OCI-LY1 (cell line): ENCODE measurements around the gene SLC44A2.

Experiments used
- H2AFZ ChIP-seq: fragments of 200-600 bp; sonication (generic), shearing (Covaris generic); 2 replicates; pipeline ENCODE4 v1.6.0; 2014; ENCODE audit warnings: antibody characterized with exemption, mild to moderate bottlenecking, low read length
- H3F3A ChIP-seq: fragments of 200-600 bp; sonication (generic), shearing (Covaris generic); 2 replicates; pipeline ENCODE4 v1.6.0; 2014; ENCODE audit warnings: mild to moderate bottlenecking, antibody characterized with exemption, low read length, moderate library complexity; ENCODE audit not compliant: insufficient read depth
- H3K27ac ChIP-seq: fragments of 200-600 bp; sonication (generic); 2 replicates; pipeline ENCODE4 v1.5.1; 2014; ENCODE audit warnings: low read length, mixed run types, mild to moderate bottlenecking, low read depth; ENCODE audit not compliant: poor library complexity, severe bottlenecking
- H3K27me3 ChIP-seq: fragments of 200-600 bp; sonication (generic); 2 replicates; pipeline ENCODE4 v1.6.0; 2014; ENCODE audit warnings: antibody characterized with exemption, mild to moderate bottlenecking, low read length, moderate library complexity; ENCODE audit not compliant: insufficient read depth
- H3K36me3 ChIP-seq: fragments of 200-600 bp; sonication (generic); 2 replicates; pipeline ENCODE4 v1.6.1; 2014; ENCODE audit warnings: mild to moderate bottlenecking, antibody characterized with exemption, low read length, moderate library complexity, mixed read lengths; ENCODE audit not compliant: insufficient read depth
- H3K4me1 ChIP-seq: fragments of 200-600 bp; sonication (generic); 2 replicates; pipeline ENCODE4 v1.5.1; 2014; ENCODE audit warnings: mild to moderate bottlenecking, low read length, moderate library complexity; ENCODE audit not compliant: insufficient read depth, severe bottlenecking
- H3K4me2 ChIP-seq: fragments of 200-600 bp; sonication (generic), shearing (Covaris generic); 2 replicates; pipeline ENCODE4 v1.6.1; 2014; ENCODE audit warnings: low read length
- H3K4me3 ChIP-seq: fragments of 200-600 bp; sonication (generic); 2 replicates; pipeline ENCODE4 v1.5.1; 2014; ENCODE audit warnings: low read length, low read depth, mild to moderate bottlenecking, mixed read lengths; ENCODE audit not compliant: poor library complexity, severe bottlenecking
- H3K79me2 ChIP-seq: fragments of 200-600 bp; shearing (Covaris generic); 2 replicates; pipeline ENCODE4 v1.6.1; 2016; ENCODE audit warnings: mixed run types, low read length, mixed read lengths; ENCODE audit not compliant: insufficient read depth
- H3K9ac ChIP-seq: fragments of 200-600 bp; sonication (generic), shearing (Covaris generic); 2 replicates; pipeline ENCODE4 v1.6.1; 2014; ENCODE audit warnings: mild to moderate bottlenecking, low read length, mixed read lengths
- H3K9me2 ChIP-seq: fragments of 200-600 bp; sonication (generic), shearing (Covaris generic); 2 replicates; pipeline ENCODE4 v1.6.1; 2014; ENCODE audit warnings: low read depth, mild to moderate bottlenecking, low read length, mixed read lengths
- H3K9me3 ChIP-seq: fragments of 200-600 bp; shearing (Covaris generic); 2 replicates; pipeline ENCODE4 v1.6.1; 2014; ENCODE audit warnings: low read length, mixed read lengths
- H4K20me1 ChIP-seq: fragments of 200-600 bp; sonication (generic), shearing (Covaris generic); 2 replicates; pipeline ENCODE4 v1.6.0; 2016; ENCODE audit warnings: mild to moderate bottlenecking, low read length; ENCODE audit not compliant: insufficient read depth
- CTCF ChIP-seq: fragments of 200-600 bp; sonication (generic), shearing (Covaris generic); IDR thresholded peaks from 2 replicates; pipeline ENCODE4 v1.5.1; 2017; ENCODE audit warnings: mild to moderate bottlenecking, antibody characterized with exemption, low read length, moderate library complexity, mixed read lengths
- EZH2 ChIP-seq: fragments of 200-600 bp; sonication (generic), shearing (Covaris generic); IDR thresholded peaks from 2 replicates; pipeline ENCODE4 v1.8.0; 2017; ENCODE audit warnings: borderline replicate concordance, mixed run types, mild to moderate bottlenecking, antibody characterized with exemption, low read length, moderate library complexity, mixed read lengths

Gene SLC44A2

GRCh38 chr19:10639836-10640235 lies 14.5 kb downstream of the SLC44A2 start:
- Histone ChIP-seq H3K9me2 (no peaks in the 10 kb centered on the region), H3K4me3 (no peak overlapping the region), H3F3A (no peaks in the 10 kb centered on the region), H3K9ac (no peak overlapping the region), H3K4me1 (no peaks in the 10 kb centered on the region), H2AFZ (no peak overlapping the region), H3K9me3 (no peaks in the 10 kb centered on the region), H3K36me3 (peaks cover 84% of the 10 kb centered on the region), H3K27ac (no peak overlapping the region), H4K20me1 (no peaks in the 10 kb centered on the region), H3K79me2 (no peaks in the 10 kb centered on the region), H3K27me3 (no peaks in the 10 kb centered on the region), H3K4me2 (no peak overlapping the region)
- TF ChIP-seq CTCF (no peak), EZH2 (no peak)

GRCh38 chr19:10640361-10640760 lies 15.0 kb downstream of the SLC44A2 start:
- Histone ChIP-seq H3K4me3 (no peak overlapping the region), H4K20me1 (no peaks in the 10 kb centered on the region), H3K4me2 (no peak overlapping the region), H3K4me1 (no peaks in the 10 kb centered on the region), H2AFZ (no peak overlapping the region), H3K36me3 (peaks cover 79% of the 10 kb centered on the region), H3K9me3 (no peaks in the 10 kb centered on the region), H3K27me3 (no peaks in the 10 kb centered on the region), H3K9ac (no peak overlapping the region), H3K27ac (no peak overlapping the region), H3K79me2 (no peaks in the 10 kb centered on the region), H3F3A (no peaks in the 10 kb centered on the region), H3K9me2 (no peaks in the 10 kb centered on the region)
- TF ChIP-seq EZH2 = no peak
- TF ChIP-seq CTCF = no peak

GRCh38 chr19:10641248-10641647 lies 15.9 kb downstream of the SLC44A2 start:
- TF ChIP-seq EZH2 (no peak), CTCF (no peak)
- Histone ChIP-seq H4K20me1 (no peaks in the 10 kb centered on the region), H3K79me2 (no peaks in the 10 kb centered on the region), H3K4me2 (no peak overlapping the region), H3K36me3 (peaks cover 71% of the 10 kb centered on the region), H3K27me3 (no peaks in the 10 kb centered on the region), H3K4me3 (no peak overlapping the region), H3K27ac (no peak overlapping the region), H3K9ac (no peak overlapping the region), H2AFZ (no peak overlapping the region), H3F3A (no peaks in the 10 kb centered on the region), H3K9me3 (no peaks in the 10 kb centered on the region), H3K4me1 (no peaks in the 10 kb centered on the region), H3K9me2 (no peaks in the 10 kb centered on the region)
